Measurements from ENCODE around the gene TBC1D22A. TPM values are rescaled to one million over a fixed set of nuclear protein-coding genes. Genes with fewer than 3 reads are reported as not detected.

TBC1D22A gene
- total RNA-seq, 4 donors from 2014 or later, result 18.8 to 25.2 (median 23.1) TPM

GRCh38 chr22:46775850-46776826, 13.7 kb downstream of the TBC1D22A start:
- no peak for TF ChIP-seq POLR2A (IDR thresholded peaks at IDR 0.05)
- no peak for TF ChIP-seq CTCF (IDR thresholded peaks at IDR 0.05 in 4 of 5, conservative IDR thresholded peaks at IDR 0.05 in 1 of 5)
- Histone ChIP-seq H3K36me3 (no peaks in the 10 kb centered on the region), H3K4me3 (no peak overlapping the region), H3K4me1 (peaks cover 23 to 37% of the 10 kb centered on the region in 2 donors), H3K9me3 (no peaks in the 10 kb centered on the region), H3K27me3 (no peaks in the 10 kb centered on the region), H3K27ac (no peak overlapping the region)
- no peak for ATAC-seq
- no peak for DNase-seq
- intact Hi-C loops (cut with DNase I; ENCODE audit: low total_unique reads) (no loop called here), in situ Hi-C loops (cut with MboI; ENCODE audit: low sequenced_read_pairs in 4 of 4) (loop anchor here in 1 of 4 donors (25.0 kb wide), 1 partner anchor 214 kb away; no protein-coding TSS in a partner anchor)

GRCh38 chr22:46776876-46777608, 14.6 kb downstream of the TBC1D22A start:
- Histone ChIP-seq H3K27me3 (no peaks in the 10 kb centered on the region), H3K4me1 (peaks cover 22 to 37% of the 10 kb centered on the region in 2 donors), H3K9me3 (no peaks in the 10 kb centered on the region), H3K27ac (no peak overlapping the region), H3K4me3 (no peak overlapping the region), H3K36me3 (no peaks in the 10 kb centered on the region)
- ATAC-seq (no peak), DNase-seq (no peak)
- TF ChIP-seq CTCF (IDR thresholded peaks at IDR 0.05 in 4 of 5, conservative IDR thresholded peaks at IDR 0.05 in 1 of 5) (no peak), POLR2A (IDR thresholded peaks at IDR 0.05) (no peak)
- intact Hi-C loops (cut with DNase I; ENCODE audit: low total_unique reads), result no loop called here
- in situ Hi-C loops (cut with MboI; ENCODE audit: low sequenced_read_pairs in 4 of 4), result loop anchor here in 1 of 4 donors (25.0 kb wide), 1 partner anchor 215 kb away; no protein-coding TSS in a partner anchor

GRCh38 chr22:46777609-46777970, 15.1 kb downstream of the TBC1D22A start:
- no peaks in the 10 kb centered on the region for H3K36me3 ChIP-seq
- DNase-seq (peak in 1 of 2 donors; percentile 30), ATAC-seq (no peak)
- no peak overlapping the region for H3K4me3 ChIP-seq
- intact Hi-C loops (cut with DNase I; ENCODE audit: low total_unique reads), result no loop called here
- H3K9me3 ChIP-seq, result no peaks in the 10 kb centered on the region
- in situ Hi-C loops (cut with MboI; ENCODE audit: low sequenced_read_pairs in 4 of 4), result loop anchor here in 1 of 4 donors (25.0 kb wide), 1 partner anchor 215 kb away; no protein-coding TSS in a partner anchor
- H3K27me3 ChIP-seq, result no peaks in the 10 kb centered on the region
- peaks cover 22 to 37% of the 10 kb centered on the region in 2 donors for H3K4me1 ChIP-seq
- TF ChIP-seq POLR2A (IDR thresholded peaks at IDR 0.05) (no peak), CTCF (IDR thresholded peaks at IDR 0.05 in 4 of 5, conservative IDR thresholded peaks at IDR 0.05 in 1 of 5) (no peak)
- H3K27ac ChIP-seq, result no peak overlapping the region

GRCh38 chr22:46779023-46779422, 16.6 kb downstream of the TBC1D22A start:
- ATAC-seq, result no peak
- in situ Hi-C loops (cut with MboI; ENCODE audit: low sequenced_read_pairs in 4 of 4), result loop anchor here in 1 of 4 donors (25.0 kb wide), 1 partner anchor 217 kb away; no protein-coding TSS in a partner anchor

More at GRCh38 chr22:46779023-46779422, 16.6 kb downstream of the TBC1D22A start:
- Histone ChIP-seq H3K9me3 (no peaks in the 10 kb centered on the region), H3K4me3 (no peak overlapping the region), H3K36me3 (no peaks in the 10 kb centered on the region), H3K27ac (no peak overlapping the region), H3K27me3 (no peaks in the 10 kb centered on the region), H3K4me1 (peaks cover 8 to 29% of the 10 kb centered on the region in 2 donors)
- intact Hi-C loops (cut with DNase I; ENCODE audit: low total_unique reads), result no loop called here
- DNase-seq, result no peak
- no peak for TF ChIP-seq CTCF (IDR thresholded peaks at IDR 0.05 in 4 of 5, conservative IDR thresholded peaks at IDR 0.05 in 1 of 5)
- no peak for TF ChIP-seq POLR2A (IDR thresholded peaks at IDR 0.05)

Measured in gastrocnemius medialis (tissue), 4 donors.